Measurements from ENCODE around the gene CHRNE.

The CHRNE gene

DNA sequence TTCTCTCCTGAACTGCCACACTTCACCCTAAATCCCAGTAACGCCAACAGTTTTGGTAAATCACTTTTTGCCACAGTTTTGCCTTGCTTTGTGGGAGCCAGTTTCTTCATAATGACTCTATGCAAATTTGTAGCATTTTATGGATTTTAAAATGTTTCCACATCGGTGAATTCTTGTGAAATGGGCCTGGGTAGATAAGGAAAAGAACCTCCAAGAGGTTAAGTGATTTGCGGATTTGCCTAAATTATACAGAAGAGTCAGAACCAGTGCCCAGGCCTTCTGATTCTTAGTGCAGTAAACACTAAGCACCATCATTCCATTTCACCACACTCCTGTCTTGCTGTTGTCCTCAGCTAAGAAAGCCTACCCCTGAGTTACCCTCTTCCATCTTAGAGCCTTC is 51.8 kb downstream of the CHRNE start:
- DNase-seq = no peak

DNA sequence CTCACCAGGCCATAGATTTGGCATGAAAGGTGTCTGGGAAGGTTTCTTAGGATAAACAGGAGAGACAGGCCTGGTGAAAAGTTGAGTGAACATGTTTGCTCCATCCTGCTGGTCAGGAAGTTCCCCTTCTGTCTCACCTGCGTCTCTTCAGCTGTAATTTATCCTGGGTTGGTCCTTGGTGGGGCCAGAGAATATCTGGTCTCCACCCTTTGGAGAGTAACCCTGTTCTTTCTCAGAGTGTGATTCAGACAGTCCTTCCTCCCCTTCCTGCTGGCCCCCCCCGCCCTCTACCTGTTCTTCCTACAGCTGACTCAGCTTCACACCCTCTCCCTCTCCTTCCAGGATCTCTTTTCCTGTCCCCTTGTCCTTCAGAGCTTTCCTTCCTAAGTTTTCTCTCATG is 52.7 kb downstream of the CHRNE start:
- DNase-seq = no peak

GRCh38 chr17:4849011-4849536 is 53.8 kb downstream of the CHRNE start:
- DNase-seq = no peak
